Effector memory CD8-positive, alpha-beta T cell (primary cell): ENCODE measurements around the gene MED12L.

ENCODE experiments used
- ATAC-seq: fragments of 150-1000 bp; cut with Tn5 transposase; replicated peaks from 2 replicates; pipeline ENCODE4 v1.10.0; 2021; ENCODE audit warnings: mild to moderate bottlenecking, moderate library complexity
- DNase-seq, 3 experiments: peaks; one replicate each; pipeline ENCODE4 v3.0.0; 2021
- H3K27ac Mint-ChIP-seq, 2 donors: one replicate each; pipeline ENCODE4 v1.8.0; 2022; ENCODE audit warnings: mild to moderate bottlenecking in 2 of 2, mixed read lengths in 2 of 2, moderate library complexity in 2 of 2
- H3K27me3 Mint-ChIP-seq, 2 donors: one replicate each; pipeline ENCODE4 v1.8.0; 2022; ENCODE audit warnings: mixed read lengths in 2 of 2
- H3K36me3 Mint-ChIP-seq: one replicate; pipeline ENCODE4 v1.8.0; 2022; ENCODE audit warnings: mild to moderate bottlenecking, moderate library complexity, mixed read lengths; ENCODE audit not compliant: insufficient read depth
- H3K4me1 Mint-ChIP-seq, 2 donors: one replicate each; pipeline ENCODE4 v1.8.0; 2022; ENCODE audit warnings: low read depth in 2 of 2, mixed read lengths in 2 of 2
- H3K4me3 Mint-ChIP-seq, 2 donors: one replicate each; pipeline ENCODE4 v1.8.0; 2022; ENCODE audit warnings: mild to moderate bottlenecking in 2 of 2, mixed read lengths in 2 of 2, moderate library complexity in 2 of 2
- H3K9me3 Mint-ChIP-seq, 2 donors: one replicate each; pipeline ENCODE4 v1.8.0; 2022; ENCODE audit warnings: mixed read lengths in 2 of 2

The MED12L gene

GRCh38 chr3:151400341-151400740 is 314.9 kb downstream of the MED12L start:
- no peak overlapping the region for H3K4me3 Mint-ChIP-seq
- ATAC-seq (no peak), DNase-seq (no peak)
- no peaks in the 10 kb centered on the region for H3K9me3 Mint-ChIP-seq
- H3K4me1 Mint-ChIP-seq: no peaks in the 10 kb centered on the region
- no peak overlapping the region for H3K27ac Mint-ChIP-seq
- no peaks in the 10 kb centered on the region for H3K36me3 Mint-ChIP-seq
- H3K27me3 Mint-ChIP-seq: peaks cover 0 to 24% of the 10 kb centered on the region in 2 donors

- Mint-ChIP-seq H3K4me1 (no peaks in the 10 kb centered on the region), H3K9me3 (no peaks in the 10 kb centered on the region), H3K36me3 (no peaks in the 10 kb centered on the region), H3K27ac (no peak overlapping the region), H3K27me3 (peaks cover 0 to 35% of the 10 kb centered on the region in 2 donors), H3K4me3 (no peak overlapping the region)
- ATAC-seq (no peak), DNase-seq (no peak)
Measured at GRCh38 chr3:151402349-151402748, 316.9 kb downstream of the MED12L start.

GRCh38 chr3:151403246-151403645 is 317.8 kb downstream of the MED12L start:
- ATAC-seq: no peak
- Mint-ChIP-seq H3K9me3 (no peaks in the 10 kb centered on the region), H3K27me3 (peaks cover 0 to 36% of the 10 kb centered on the region in 2 donors)

GRCh38 chr3:151404316-151404715 is 318.9 kb downstream of the MED12L start:
- peaks cover 0 to 36% of the 10 kb centered on the region in 2 donors for H3K27me3 Mint-ChIP-seq
- H3K9me3 Mint-ChIP-seq: no peaks in the 10 kb centered on the region
- H3K4me1 Mint-ChIP-seq: no peaks in the 10 kb centered on the region
- no peak for DNase-seq
- ATAC-seq: no peak
- no peaks in the 10 kb centered on the region for H3K36me3 Mint-ChIP-seq
- no peak overlapping the region for H3K4me3 Mint-ChIP-seq
- no peak overlapping the region for H3K27ac Mint-ChIP-seq

More at GRCh38 chr3:151403246-151403645, 317.8 kb downstream of the MED12L start:
- Mint-ChIP-seq H3K36me3 (no peaks in the 10 kb centered on the region), H3K4me3 (no peak overlapping the region), H3K4me1 (no peaks in the 10 kb centered on the region), H3K27ac (no peak overlapping the region)
- DNase-seq: no peak

GRCh38 chr3:151407928-151408327 is 322.5 kb downstream of the MED12L start:
- peaks cover 0 to 20% of the 10 kb centered on the region in 2 donors for H3K27me3 Mint-ChIP-seq
- no peak overlapping the region for H3K27ac Mint-ChIP-seq
- ATAC-seq (no peak), DNase-seq (no peak)
- H3K36me3 Mint-ChIP-seq: no peaks in the 10 kb centered on the region
- no peaks in the 10 kb centered on the region for H3K9me3 Mint-ChIP-seq
- H3K4me1 Mint-ChIP-seq: no peaks in the 10 kb centered on the region
- no peak overlapping the region for H3K4me3 Mint-ChIP-seq

- H3K27ac Mint-ChIP-seq: no peak overlapping the region
- no peaks in the 10 kb centered on the region for H3K36me3 Mint-ChIP-seq
- H3K27me3 Mint-ChIP-seq: peaks cover 0 to 14% of the 10 kb centered on the region in 2 donors
- H3K4me3 Mint-ChIP-seq: no peak overlapping the region
- DNase-seq: no peak
- no peaks in the 10 kb centered on the region for H3K9me3 Mint-ChIP-seq
- no peaks in the 10 kb centered on the region for H3K4me1 Mint-ChIP-seq
- no peak for ATAC-seq
Measured at GRCh38 chr3:151410891-151411559, 325.6 kb downstream of the MED12L start.

GRCh38 chr3:151412989-151413388 is 327.5 kb downstream of the MED12L start:
- Mint-ChIP-seq H3K27me3 (peaks cover 0 to 7% of the 10 kb centered on the region in 2 donors), H3K36me3 (no peaks in the 10 kb centered on the region), H3K27ac (no peak overlapping the region), H3K4me3 (no peak overlapping the region), H3K4me1 (no peaks in the 10 kb centered on the region), H3K9me3 (no peaks in the 10 kb centered on the region)
- ATAC-seq (no peak), DNase-seq (no peak)

GRCh38 chr3:151415289-151415688 is 329.8 kb downstream of the MED12L start:
- no peak for DNase-seq
- ATAC-seq: no peak
- no peaks in the 10 kb centered on the region for H3K4me1 Mint-ChIP-seq
- H3K9me3 Mint-ChIP-seq: no peaks in the 10 kb centered on the region
- H3K36me3 Mint-ChIP-seq: no peaks in the 10 kb centered on the region
- no peak overlapping the region for H3K4me3 Mint-ChIP-seq
- no peak overlapping the region for H3K27ac Mint-ChIP-seq
- peaks cover 0 to 7% of the 10 kb centered on the region in 2 donors for H3K27me3 Mint-ChIP-seq

- H3K4me3 Mint-ChIP-seq: no peak overlapping the region
- H3K27me3 Mint-ChIP-seq: peaks cover 0 to 16% of the 10 kb centered on the region in 2 donors
Measured at GRCh38 chr3:151419806-151420205, 334.3 kb downstream of the MED12L start.

GRCh38 chr3:151421938-151422337 is 336.5 kb downstream of the MED12L start:
- H3K27me3 Mint-ChIP-seq: peaks cover 0 to 10% of the 10 kb centered on the region in 2 donors
- ATAC-seq (no peak), DNase-seq (no peak)
- no peak overlapping the region for H3K4me3 Mint-ChIP-seq
- H3K27ac Mint-ChIP-seq: no peak overlapping the region
- no peaks in the 10 kb centered on the region for H3K9me3 Mint-ChIP-seq
- no peaks in the 10 kb centered on the region for H3K4me1 Mint-ChIP-seq
- no peaks in the 10 kb centered on the region for H3K36me3 Mint-ChIP-seq

More at GRCh38 chr3:151419806-151420205, 334.3 kb downstream of the MED12L start:
- no peak overlapping the region for H3K27ac Mint-ChIP-seq
- H3K9me3 Mint-ChIP-seq: no peaks in the 10 kb centered on the region
- no peak for DNase-seq
- H3K36me3 Mint-ChIP-seq: no peaks in the 10 kb centered on the region
- no peak for ATAC-seq
- H3K4me1 Mint-ChIP-seq: no peaks in the 10 kb centered on the region

GRCh38 chr3:151423091-151423490 is 337.6 kb downstream of the MED12L start:
- no peaks in the 10 kb centered on the region for H3K36me3 Mint-ChIP-seq
- H3K27me3 Mint-ChIP-seq: peaks cover 0 to 10% of the 10 kb centered on the region in 2 donors
- H3K4me3 Mint-ChIP-seq: no peak overlapping the region
- H3K4me1 Mint-ChIP-seq: no peaks in the 10 kb centered on the region
- no peaks in the 10 kb centered on the region for H3K9me3 Mint-ChIP-seq
- no peak overlapping the region for H3K27ac Mint-ChIP-seq
- no peak for ATAC-seq
- DNase-seq: no peak

GRCh38 chr3:151425627-151426340 is 340.3 kb downstream of the MED12L start:
- H3K9me3 Mint-ChIP-seq: peaks cover under 1 to 8% of the 10 kb centered on the region in 2 donors
- H3K36me3 Mint-ChIP-seq: no peaks in the 10 kb centered on the region
- no peak for ATAC-seq
- H3K27me3 Mint-ChIP-seq: peaks cover 9 to 17% of the 10 kb centered on the region in 2 donors
- no peaks in the 10 kb centered on the region for H3K4me1 Mint-ChIP-seq
- DNase-seq: no peak
- no peak overlapping the region for H3K4me3 Mint-ChIP-seq
- H3K27ac Mint-ChIP-seq: no peak overlapping the region

GRCh38 chr3:151426341-151426657 is 340.8 kb downstream of the MED12L start:
- ATAC-seq: no peak
- H3K4me1 Mint-ChIP-seq: no peaks in the 10 kb centered on the region

GRCh38 chr3:151428386-151428785 is 342.9 kb downstream of the MED12L start:
- no peak overlapping the region for H3K4me3 Mint-ChIP-seq
- peaks cover 2 to 11% of the 10 kb centered on the region in 2 donors for H3K9me3 Mint-ChIP-seq
- ATAC-seq (no peak), DNase-seq (no peak)
- H3K36me3 Mint-ChIP-seq: no peaks in the 10 kb centered on the region
- no peak overlapping the region for H3K27ac Mint-ChIP-seq
- H3K4me1 Mint-ChIP-seq: no peaks in the 10 kb centered on the region
- peaks cover 10 to 13% of the 10 kb centered on the region in 2 donors for H3K27me3 Mint-ChIP-seq

More at GRCh38 chr3:151426341-151426657, 340.8 kb downstream of the MED12L start:
- Mint-ChIP-seq H3K27ac (no peak overlapping the region), H3K9me3 (peaks cover 2 to 11% of the 10 kb centered on the region in 2 donors), H3K27me3 (peaks cover 13 to 16% of the 10 kb centered on the region in 2 donors), H3K4me3 (no peak overlapping the region), H3K36me3 (no peaks in the 10 kb centered on the region)
- DNase-seq: no peak
